22Rv1 (cell line): ENCODE data around the gene FIGNL2.

ENCODE experiments used
- H3K27ac ChIP-seq: fragments of 450-650 bp; 2 replicates; pipeline ENCODE4 v1.5.1; 2017
- ZFX ChIP-seq: fragments of 450-650 bp; IDR thresholded peaks from 2 replicates; pipeline ENCODE4 v1.6.1; 2017; ENCODE audit warnings: antibody characterized with exemption, borderline replicate concordance

FIGNL2 gene

GRCh38 chr12:51771008-51771407 is 77.5 kb downstream of the FIGNL2 start:
- no peak for TF ChIP-seq ZFX
- H3K27ac ChIP-seq = no peak overlapping the region
